DMS 273 (cell line): Measurements from ENCODE around the gene FAM81A.

ENCODE experiments used
- DNase-seq: peaks from one replicate; lab custom pipeline; 2025; ENCODE audit not compliant: unreplicated experiment; lab: John Stamatoyannopoulos, UW

The FAM81A gene

DNA sequence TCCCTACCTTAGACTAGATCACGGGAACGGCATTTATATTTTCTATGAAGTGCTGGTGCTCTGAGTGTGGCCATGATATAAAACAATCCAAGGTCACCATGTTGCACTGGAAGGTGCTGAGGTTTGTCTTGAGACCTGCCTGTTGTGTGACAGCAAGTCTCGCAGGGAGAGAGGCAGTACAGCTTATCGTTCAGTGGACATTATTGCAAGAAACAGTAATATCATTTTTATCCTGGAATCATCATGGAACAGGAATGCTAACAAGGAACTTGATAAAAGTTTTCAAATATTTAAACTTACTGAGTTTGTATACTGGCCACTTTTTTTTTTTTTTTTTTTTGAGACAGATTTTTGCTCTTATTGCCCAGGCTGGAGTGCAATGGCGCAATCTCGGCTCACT lies 133.6 kb downstream of the FAM81A start:
- no peak for DNase-seq
